Left lobe of liver (tissue), 2 donors: ENCODE data around the gene KPNA6. TPM values are rescaled to one million over a fixed set of nuclear protein-coding genes. Genes with fewer than 3 reads are reported as not detected.
"Not testable (repeated sequence)": the region's sequence is repeated elsewhere in the genome, so short reads cannot be mapped to it uniquely, and the experiment has no call there.

Experiments
- ATAC-seq: fragments of 200-7000 bp; cut with Tn5 transposase; one replicate; pipeline ENCODE4 v1.9.1; 2020; ENCODE audit warnings: mild to moderate bottlenecking, moderate library complexity
- DNase-seq: peaks from one replicate; pipeline ENCODE4 v3.0.0-alpha.2; 2020; ENCODE audit warnings: low spot score
- total RNA-seq: library from RNA; stranded (reverse); gene quantifications from one replicate; pipeline ENCODE4 v1.2.1, GENCODE V29; 2021
- donor health status: DM: no; HTN: no; CAD: no; lungs with moderate emphysema.
- donor health status: DM: no; HTN: yes; CAD: no.

KPNA6 gene
- total RNA-seq, 1 donor from 2014 or later: 32.2 TPM

DNA sequence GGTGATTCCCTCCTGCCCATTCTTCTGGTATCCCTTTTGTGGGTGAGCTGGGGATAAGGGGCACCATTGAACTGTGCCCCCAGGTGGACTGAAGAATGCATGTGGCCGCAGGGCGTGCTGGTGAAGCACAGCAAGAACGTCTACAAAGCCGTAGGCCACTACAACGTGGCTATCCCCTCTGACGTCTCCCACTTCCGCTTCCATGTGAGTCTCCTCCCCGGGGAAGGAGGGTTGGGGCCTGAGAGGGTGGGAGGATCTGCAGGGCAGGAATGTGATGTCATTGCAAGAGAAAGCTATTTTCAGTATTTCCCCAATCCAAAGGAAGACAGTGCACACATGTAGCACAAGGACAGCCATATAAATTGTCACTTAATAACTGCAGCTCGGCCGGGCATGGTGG is 7.5 kb upstream of the KPNA6 start:
- DNase-seq (no peak), ATAC-seq (no peak)

DNA sequence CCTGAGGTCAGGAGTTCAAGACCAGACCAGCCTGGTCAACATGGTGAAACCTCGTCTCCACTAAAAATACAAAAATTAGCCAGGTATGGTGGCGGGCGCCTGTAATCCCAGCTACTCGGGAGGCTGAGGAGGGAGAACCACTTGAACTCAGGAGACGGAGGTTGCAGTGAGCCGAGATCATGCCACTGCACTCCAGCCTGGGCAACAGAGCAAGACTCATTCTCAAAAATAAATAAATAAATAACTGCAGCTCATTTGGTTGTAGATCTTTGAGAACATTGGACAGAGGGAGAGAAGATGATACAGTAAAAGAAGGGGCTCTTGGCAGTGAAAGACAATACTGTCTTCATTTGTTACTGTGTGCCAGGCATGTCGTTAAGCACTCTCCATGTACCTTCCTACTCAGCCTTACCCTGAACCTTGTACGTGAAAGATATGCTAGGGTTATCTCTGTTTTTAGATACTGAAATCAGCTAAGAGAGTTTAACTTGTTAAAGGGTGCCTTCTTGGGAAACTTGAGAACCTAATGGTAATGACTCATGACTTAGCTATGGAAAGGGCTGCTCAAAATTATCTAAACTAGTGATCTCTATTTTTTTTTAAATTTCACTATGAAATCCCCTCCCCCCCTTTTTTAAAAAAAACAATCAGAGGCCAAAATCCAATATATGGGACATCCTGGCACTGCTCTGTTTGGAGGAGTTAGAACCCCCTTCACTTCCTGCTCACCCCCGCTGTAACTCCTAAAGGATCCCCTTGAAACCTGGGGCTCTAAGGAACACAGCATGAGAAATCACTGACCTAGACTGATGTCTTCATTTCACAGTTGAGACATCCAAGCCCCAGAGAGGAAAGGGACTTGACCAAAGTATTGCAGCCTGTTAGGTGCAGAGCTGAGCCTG is 6.8 kb upstream of the KPNA6 start:
- ATAC-seq: no peak
- DNase-seq: no peak

DNA sequence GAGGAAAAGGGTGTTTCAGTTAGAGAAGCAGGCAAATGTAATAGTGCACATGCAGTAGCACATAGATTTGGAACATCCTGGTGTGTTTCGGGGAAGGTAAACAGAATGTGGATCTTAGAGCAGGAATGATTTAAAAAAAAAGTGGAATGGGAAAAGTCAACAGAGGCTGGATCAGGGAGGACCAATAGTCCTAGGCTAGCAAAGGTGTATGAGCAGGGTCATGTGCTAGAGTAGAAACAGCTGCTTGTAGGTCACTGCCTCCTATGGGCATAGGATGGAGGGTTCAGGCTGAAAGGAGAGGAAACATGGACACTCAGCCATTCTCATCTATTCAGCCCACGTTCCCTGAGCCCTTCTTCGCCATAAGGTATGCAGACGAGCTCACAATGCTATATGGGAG is 3.7 kb upstream of the KPNA6 start:
- DNase-seq: peak; percentile 55
- ATAC-seq: peak; percentile 71

DNA sequence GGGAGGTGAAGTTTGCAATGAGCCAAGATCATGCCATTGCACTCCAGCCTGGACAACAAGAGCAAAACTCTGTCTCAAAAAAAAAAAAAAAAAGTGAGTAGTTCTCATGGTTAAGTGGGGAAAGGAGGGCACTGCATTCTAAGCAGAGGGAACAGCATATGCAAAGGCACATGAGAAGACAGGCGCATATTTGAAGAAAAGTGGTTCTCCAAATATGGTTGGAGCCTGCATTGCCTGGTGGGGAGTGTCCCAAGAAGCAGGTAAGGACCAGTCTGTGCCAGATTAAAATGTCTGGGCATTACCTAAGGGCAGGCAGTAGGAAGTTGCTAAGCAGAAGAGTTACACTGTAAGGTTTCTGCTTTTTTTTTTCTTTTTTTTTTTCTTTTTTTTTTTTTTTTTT is 2.5 kb upstream of the KPNA6 start:
- no peak for DNase-seq
- no peak for ATAC-seq

DNA sequence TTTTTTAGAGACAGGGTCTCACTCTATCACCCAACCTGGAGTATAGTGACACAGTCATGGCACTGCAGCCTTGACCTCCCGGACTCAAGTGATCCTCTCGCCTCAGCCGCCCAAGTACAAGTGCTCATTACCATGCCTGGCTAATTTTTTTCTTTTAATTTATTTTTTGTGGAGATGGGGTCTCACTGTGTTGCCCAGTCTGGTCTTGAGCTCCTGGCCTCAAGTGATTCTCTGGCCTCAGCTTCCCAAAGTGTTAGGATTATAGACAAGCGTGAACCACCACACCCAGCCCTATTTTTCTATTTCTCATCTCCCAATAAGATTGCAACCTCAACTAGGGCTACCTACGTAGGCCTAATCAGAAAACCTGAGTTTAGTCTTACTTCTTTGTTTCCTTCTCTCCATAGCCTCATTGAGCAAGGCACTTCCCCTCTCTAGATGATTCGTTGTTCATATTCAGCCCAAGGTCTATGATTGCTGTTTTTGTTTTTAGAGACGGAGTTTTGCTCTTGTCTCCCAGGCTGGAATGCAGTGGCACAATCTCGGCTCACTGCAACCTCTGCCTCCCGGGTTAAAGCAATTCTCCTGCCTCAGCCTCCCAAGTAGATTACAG is 1.1 kb upstream of the KPNA6 start:
- ATAC-seq (no peak), DNase-seq (no peak)

GRCh38 chr1:32111040-32111623 is 3.3 kb downstream of the KPNA6 start:
- ATAC-seq (no peak), DNase-seq (no peak)

GRCh38 chr1:32111789-32112188 is 3.9 kb downstream of the KPNA6 start:
- DNase-seq (no peak), ATAC-seq (no peak)

GRCh38 chr1:32112806-32113375 is 5.0 kb downstream of the KPNA6 start:
- ATAC-seq (no peak), DNase-seq (no peak)

GRCh38 chr1:32113436-32113835 is 5.6 kb downstream of the KPNA6 start:
- not testable (repeated sequence) for ATAC-seq, DNase-seq

DNA sequence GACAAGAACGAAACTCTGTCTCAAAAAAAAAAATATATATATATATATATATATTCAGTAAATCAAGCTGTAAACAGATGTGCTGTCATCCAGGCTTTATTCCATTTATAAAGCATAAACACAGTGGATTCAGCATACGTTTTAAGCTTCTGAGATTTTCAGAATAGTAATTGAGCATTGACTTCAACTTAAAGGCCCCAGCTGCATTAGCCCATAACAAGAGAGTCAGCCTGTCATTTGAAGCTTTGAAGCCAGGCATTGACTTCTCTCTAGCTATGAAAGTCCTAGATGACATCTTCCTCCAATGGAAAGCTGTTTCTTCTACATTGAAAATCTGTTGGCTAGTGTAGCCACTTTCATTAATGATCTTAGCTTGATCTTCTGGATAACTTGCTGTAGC is 6.6 kb downstream of the KPNA6 start:
- DNase-seq (no peak), ATAC-seq (no peak)

GRCh38 chr1:32115496-32115895 is 7.6 kb downstream of the KPNA6 start:
- DNase-seq (no peak), ATAC-seq (no peak)

GRCh38 chr1:32116531-32116930 is 8.7 kb downstream of the KPNA6 start:
- no peak for DNase-seq
- peak; percentile 69 for ATAC-seq

GRCh38 chr1:32122151-32122550 is 14.3 kb downstream of the KPNA6 start:
- DNase-seq (no peak), ATAC-seq (no peak)

GRCh38 chr1:32123361-32123760 is 15.5 kb downstream of the KPNA6 start:
- ATAC-seq: not testable (repeated sequence)

GRCh38 chr1:32125313-32125712 is 17.5 kb downstream of the KPNA6 start:
- DNase-seq (no peak), ATAC-seq (no peak)

More at GRCh38 chr1:32123361-32123760, 15.5 kb downstream of the KPNA6 start:
- not testable (repeated sequence) for DNase-seq

DNA sequence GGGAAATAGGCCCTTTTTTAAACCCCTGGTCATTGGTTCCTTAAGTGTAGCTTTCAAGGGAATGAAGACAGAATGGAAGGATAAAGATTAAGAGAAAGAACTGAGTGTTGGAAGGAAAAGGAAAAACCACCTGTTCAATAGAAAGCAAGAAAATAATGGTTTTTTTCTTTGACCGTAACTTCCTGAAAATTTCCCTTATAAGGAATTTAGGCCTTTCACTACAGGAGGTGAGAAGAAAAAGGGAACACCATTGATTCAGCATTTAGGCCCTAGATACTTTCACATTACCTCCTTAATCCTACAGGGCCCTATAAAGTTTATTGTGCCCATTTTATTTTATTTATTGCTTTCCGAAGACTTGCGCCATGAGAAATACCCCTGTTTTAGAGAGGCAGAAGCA is 18.9 kb downstream of the KPNA6 start:
- DNase-seq (no peak), ATAC-seq (no peak)

- DNase-seq (no peak), ATAC-seq (no peak)
Observed at GRCh38 chr1:32127409-32128198, 19.7 kb downstream of the KPNA6 start.

- no peak for ATAC-seq
Observed at GRCh38 chr1:32128479-32128878, 20.6 kb downstream of the KPNA6 start.

DNA sequence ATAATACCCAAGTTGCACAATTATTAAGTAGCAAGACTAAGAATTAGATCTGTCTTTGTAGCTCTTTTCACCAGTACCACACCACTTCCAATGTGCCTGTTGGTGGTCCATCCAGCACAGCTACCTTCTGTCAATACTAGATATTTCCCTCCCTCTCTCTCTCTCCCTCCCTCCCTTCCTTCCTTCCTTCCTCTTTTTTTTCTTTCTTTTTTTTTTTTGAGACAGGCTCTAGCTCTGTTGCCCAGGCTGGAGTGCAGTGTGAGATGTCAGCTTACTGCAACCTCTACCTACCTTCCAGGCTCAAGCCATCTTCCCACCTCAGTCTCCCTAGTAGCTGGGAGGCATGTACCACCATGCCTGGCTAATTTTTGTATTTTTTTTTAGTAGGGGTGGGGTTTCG is 21.1 kb downstream of the KPNA6 start:
- no peak for ATAC-seq

More at GRCh38 chr1:32128479-32128878, 20.6 kb downstream of the KPNA6 start:
- no peak for DNase-seq

GRCh38 chr1:32133950-32134280 is 26.1 kb downstream of the KPNA6 start:
- DNase-seq, ATAC-seq: not testable (repeated sequence)

More for the DNA sequence above, 21.1 kb downstream of the KPNA6 start:
- DNase-seq: no peak

DNA sequence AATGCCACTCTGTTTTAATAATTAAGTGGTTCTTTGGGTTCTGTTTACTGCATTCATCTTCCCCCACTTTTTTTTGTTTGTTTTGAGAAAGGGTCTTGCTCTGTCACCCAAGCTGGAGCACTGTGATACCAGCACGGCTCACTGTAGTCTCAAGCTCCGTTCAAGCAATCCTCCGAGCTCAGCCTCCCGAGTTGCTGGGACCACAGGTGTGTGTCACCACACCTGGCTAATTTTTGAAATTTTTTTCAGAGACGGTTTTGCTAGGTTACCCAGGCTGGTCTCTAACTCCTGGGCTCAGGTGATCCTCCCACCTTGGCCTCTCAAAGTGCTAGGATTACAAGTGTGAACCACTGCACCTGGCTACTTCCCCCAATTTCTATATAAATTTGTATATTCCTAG is 29.3 kb downstream of the KPNA6 start:
- no peak for DNase-seq
- ATAC-seq: no peak
